HFFc6 (cell line): ENCODE results near the gene LAMA5. TPM values are rescaled to one million over a fixed set of nuclear protein-coding genes. Genes with fewer than 3 reads are reported as not detected.

Experiments
- DNase-seq: peaks from one replicate; pipeline ENCODE4 v3.0.0-alpha.2; 2018
- H3K27ac Mint-ChIP-seq: 2 replicates; pipeline ENCODE4 v1.8.0; 2020; ENCODE audit warnings: mild to moderate bottlenecking, mixed read lengths
- H3K27me3 Mint-ChIP-seq: 2 replicates; pipeline ENCODE4 v1.8.0; 2021; ENCODE audit warnings: mild to moderate bottlenecking, moderate library complexity, mixed read lengths; ENCODE audit not compliant: insufficient read depth
- H3K36me3 Mint-ChIP-seq: 2 replicates; pipeline ENCODE4 v1.8.0; 2021; ENCODE audit warnings: low read depth, mixed read lengths
- H3K4me1 Mint-ChIP-seq: 2 replicates; pipeline ENCODE4 v1.8.0; 2020; ENCODE audit warnings: low read depth, mixed read lengths
- H3K4me3 Mint-ChIP-seq: 2 replicates; pipeline ENCODE4 v1.8.0; 2020; ENCODE audit warnings: mild to moderate bottlenecking, moderate library complexity, mixed read lengths
- H3K9me3 Mint-ChIP-seq: 2 replicates; pipeline ENCODE4 v1.8.0; 2020; ENCODE audit warnings: mild to moderate bottlenecking, mixed read lengths
- CTCF ChIP-seq: fragments of 200-600 bp; sonication (generic); IDR thresholded peaks from 2 replicates; pipeline ENCODE4 v1.5.0; 2021; ENCODE audit warnings: antibody characterized with exemption, mild to moderate bottlenecking
- total RNA-seq, 6 experiments: library from RNA; stranded (reverse); fragmentation: NEBNext Ultra II Directional; extraction: Animal tissue kit (Norgen Biotek cat#: 25700); gene quantifications; 2 replicates in 1 of 6; 3 replicates in 5 of 6; pipeline ENCODE4 v1.2.3, GENCODE V29; 2021

LAMA5 gene
- total RNA-seq, 6 experiments from 2014 or later: 1.2 to 2.4 (median 1.5) TPM

- no peaks in the 10 kb centered on the region for H3K4me1 Mint-ChIP-seq
- H3K27me3 Mint-ChIP-seq: no peaks in the 10 kb centered on the region
- no peak for DNase-seq
- peaks cover 13% of the 10 kb centered on the region for H3K36me3 Mint-ChIP-seq
- H3K9me3 Mint-ChIP-seq: no peaks in the 10 kb centered on the region
- no peak overlapping the region for H3K27ac Mint-ChIP-seq
- H3K4me3 Mint-ChIP-seq: no peak overlapping the region
- no peak for TF ChIP-seq CTCF
Measured at GRCh38 chr20:62284448-62284847, 82.7 kb downstream of the LAMA5 start.

GRCh38 chr20:62282877-62283503 is 84.1 kb downstream of the LAMA5 start:
- H3K27ac Mint-ChIP-seq: no peak overlapping the region
- H3K27me3 Mint-ChIP-seq: no peaks in the 10 kb centered on the region
- no peaks in the 10 kb centered on the region for H3K9me3 Mint-ChIP-seq
- no peaks in the 10 kb centered on the region for H3K4me1 Mint-ChIP-seq
- H3K36me3 Mint-ChIP-seq: peaks cover 13% of the 10 kb centered on the region
- H3K4me3 Mint-ChIP-seq: no peak overlapping the region
- DNase-seq: no peak
- TF ChIP-seq CTCF: no peak

- no peak for TF ChIP-seq CTCF
- H3K4me1 Mint-ChIP-seq: no peaks in the 10 kb centered on the region
- no peak overlapping the region for H3K27ac Mint-ChIP-seq
- no peak overlapping the region for H3K4me3 Mint-ChIP-seq
- no peaks in the 10 kb centered on the region for H3K9me3 Mint-ChIP-seq
- DNase-seq: no peak
- peaks cover 13% of the 10 kb centered on the region for H3K36me3 Mint-ChIP-seq
- H3K27me3 Mint-ChIP-seq: no peaks in the 10 kb centered on the region
Measured at GRCh38 chr20:62282103-62282502, 85.0 kb downstream of the LAMA5 start.

DNA sequence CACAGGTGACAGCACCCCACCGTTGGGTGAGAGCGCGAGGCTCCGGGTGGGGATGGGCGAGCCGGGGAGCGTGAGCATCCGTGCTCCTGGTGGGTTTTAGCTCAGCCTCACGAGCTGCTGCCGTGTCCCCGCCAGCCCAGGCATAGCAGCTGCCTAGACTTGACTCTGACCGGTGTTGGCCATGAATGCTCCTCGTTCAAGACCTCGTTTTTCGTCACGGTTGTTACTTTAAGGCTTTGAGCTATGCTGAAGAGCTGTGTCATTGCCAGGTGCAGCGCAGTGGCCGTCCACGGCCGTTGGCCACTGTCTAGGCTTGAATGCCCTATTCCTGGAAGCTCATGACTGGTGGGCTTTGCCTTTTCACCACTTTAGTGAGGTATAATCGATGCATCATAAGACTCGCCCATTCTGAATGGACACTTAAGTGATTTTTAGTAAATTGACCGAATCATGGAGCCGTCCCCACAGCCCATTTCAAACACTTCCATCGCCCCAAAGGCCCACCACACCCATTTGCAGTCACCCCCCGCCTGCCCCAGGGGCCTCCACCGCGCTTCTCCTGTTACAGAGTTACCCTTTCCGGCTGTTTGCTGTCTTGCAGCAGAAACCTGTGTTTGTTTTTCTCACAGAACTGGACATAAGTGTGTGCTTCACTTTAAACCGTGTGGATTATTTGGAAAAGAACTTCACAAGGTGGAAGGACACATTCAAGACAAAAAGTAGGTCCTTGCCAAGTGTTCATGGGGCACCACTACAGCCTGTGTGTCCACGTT is 85.8 kb downstream of the LAMA5 start:
- Mint-ChIP-seq H3K4me3 (no peak overlapping the region), H3K27ac (no peak overlapping the region), H3K4me1 (no peaks in the 10 kb centered on the region), H3K9me3 (no peaks in the 10 kb centered on the region), H3K36me3 (peaks cover 13% of the 10 kb centered on the region), H3K27me3 (no peaks in the 10 kb centered on the region)
- no peak for TF ChIP-seq CTCF
- no peak for DNase-seq

DNA sequence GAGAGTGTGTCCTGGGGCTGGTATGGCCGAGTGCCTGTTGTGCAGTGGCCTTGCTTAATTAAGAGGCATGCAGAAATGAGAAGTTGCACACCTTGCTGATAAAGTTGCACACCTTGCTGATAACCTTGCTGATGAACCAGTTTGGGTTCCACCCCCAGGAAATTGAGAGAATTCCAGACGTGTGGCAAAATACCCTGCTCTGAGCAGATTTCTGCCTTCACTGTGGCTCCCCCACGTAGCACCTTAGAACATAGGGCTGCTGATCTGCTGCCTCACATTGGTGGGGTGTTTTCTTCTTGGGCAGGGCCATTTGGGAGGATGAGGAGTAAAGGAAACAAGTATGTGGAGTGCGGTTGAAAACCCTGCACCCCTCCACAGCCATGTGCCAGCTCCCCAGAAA is 86.8 kb downstream of the LAMA5 start:
- Mint-ChIP-seq H3K27ac (no peak overlapping the region), H3K4me3 (no peak overlapping the region), H3K27me3 (no peaks in the 10 kb centered on the region), H3K9me3 (no peaks in the 10 kb centered on the region), H3K36me3 (peaks cover 15% of the 10 kb centered on the region), H3K4me1 (no peaks in the 10 kb centered on the region)
- no peak for TF ChIP-seq CTCF
- no peak for DNase-seq
